HepG2 (cell line): ENCODE data around the gene PSMD1. TPM values are rescaled to one million over a fixed set of nuclear protein-coding genes. Genes with fewer than 3 reads are reported as not detected.
A peak's percentile ranks its signal among the peaks of the same experiment; 100 is the strongest.

Experiments used
- EP300 ChIP-seq, 3 experiments: sonication (generic) in 1 of 3; formaldehyde crosslinking in 1 of 3; IDR thresholded peaks; 2 replicates each; pipeline versions ENCODE4 v1.5.1 to v1.6.1; 2011 to 2020; ENCODE audit warnings: low read depth in 2 of 3, low read length in 2 of 3, borderline replicate concordance in 1 of 3, improper control_type of control experiment in 1 of 3, mild to moderate bottlenecking in 1 of 3, missing genetic modification reagents in 1 of 3, moderate library complexity in 1 of 3
- FOXK1 ChIP-seq: sonication (generic); formaldehyde crosslinking; IDR thresholded peaks from 2 replicates; pipeline ENCODE4 v1.4.0; 2020; ENCODE audit warnings: low read depth, missing genetic modification reagents, borderline replicate concordance
- HNRNPLL ChIP-seq: fragments of 200-400 bp; formaldehyde crosslinking; IDR thresholded peaks from 2 replicates; pipeline ENCODE4 v1.6.1; 2017; ENCODE audit warnings: mild to moderate bottlenecking, low read depth, low read length; ENCODE audit not compliant: poor library complexity, severe bottlenecking
- HOXA7 ChIP-seq: sonication (generic); formaldehyde crosslinking; IDR thresholded peaks from 2 replicates; pipeline ENCODE4 v1.8.1; 2022; ENCODE audit warnings: mild to moderate bottlenecking, missing genetic modification reagents, moderate library complexity
- IRX3 ChIP-seq: sonication (generic); formaldehyde crosslinking; IDR thresholded peaks from 2 replicates; pipeline ENCODE4 v1.8.1; 2023; ENCODE audit warnings: mild to moderate bottlenecking, low read depth, missing genetic modification reagents, borderline replicate concordance
- MAFF ChIP-seq: IDR thresholded peaks from 2 replicates; pipeline ENCODE4 v1.6.1; 2011; ENCODE audit warnings: low read depth, low read length, improper control_type of control experiment
- MBD4 ChIP-seq: IDR thresholded peaks from 2 replicates; pipeline ENCODE4 v1.6.1; 2012; ENCODE audit warnings: low read length, inconsistent platforms, borderline replicate concordance
- NBN ChIP-seq: fragments of 450-650 bp; conservative IDR thresholded peaks from 2 replicates; pipeline ENCODE4 v1.6.1; 2017
- RAD51 ChIP-seq: fragments of 450-650 bp; IDR thresholded peaks from 2 replicates; pipeline ENCODE4 v1.6.1; 2016; ENCODE audit warnings: borderline replicate concordance
- SMC3 ChIP-seq: IDR thresholded peaks from 2 replicates; pipeline ENCODE4 v1.6.1; 2011; ENCODE audit warnings: low read length, improper control_type of control experiment
- SNAI1 ChIP-seq: sonication (generic); formaldehyde crosslinking; IDR thresholded peaks from 2 replicates; pipeline ENCODE4 v1.5.0; 2020; ENCODE audit warnings: mild to moderate bottlenecking, missing genetic modification reagents, borderline replicate concordance
- TARDBP ChIP-seq: sonication (generic); formaldehyde crosslinking; IDR thresholded peaks from 2 replicates; pipeline ENCODE4 v1.8.0; 2022; ENCODE audit warnings: mild to moderate bottlenecking, missing genetic modification reagents
- TOPORS ChIP-seq: sonication (generic); formaldehyde crosslinking; IDR thresholded peaks from 2 replicates; pipeline ENCODE4 v1.8.0; 2023; ENCODE audit warnings: mild to moderate bottlenecking, missing genetic modification reagents
- ZFP90 ChIP-seq: sonication (generic); formaldehyde crosslinking; IDR thresholded peaks from 2 replicates; pipeline ENCODE4 v1.8.0; 2022; ENCODE audit warnings: missing genetic modification reagents, mild to moderate bottlenecking, inconsistent platforms, borderline replicate concordance
- ZNF121 ChIP-seq: sonication (generic); formaldehyde crosslinking; IDR thresholded peaks from 2 replicates; pipeline ENCODE4 v1.5.0; 2020; ENCODE audit warnings: mild to moderate bottlenecking, missing genetic modification reagents
- ZNF180 ChIP-seq: sonication (generic); formaldehyde crosslinking; IDR thresholded peaks from 2 replicates; pipeline ENCODE4 v1.4.0; 2020; ENCODE audit warnings: low read depth, missing genetic modification reagents, borderline replicate concordance
- ZNF546 ChIP-seq: sonication (generic); formaldehyde crosslinking; conservative IDR thresholded peaks from 2 replicates; pipeline ENCODE4 v1.8.1; 2023; ENCODE audit warnings: mild to moderate bottlenecking, missing genetic modification reagents
- ZNF549 ChIP-seq: sonication (generic); formaldehyde crosslinking; IDR thresholded peaks from 2 replicates; pipeline ENCODE4 v1.5.0; 2020; ENCODE audit warnings: missing genetic modification reagents
- ZNF788 ChIP-seq: sonication (generic); formaldehyde crosslinking; IDR thresholded peaks from 2 replicates; pipeline ENCODE4 v1.5.0; 2020; ENCODE audit warnings: mild to moderate bottlenecking, missing genetic modification reagents, borderline replicate concordance
- polyA plus RNA-seq, 8 experiments: library from polyadenylated mRNA; depleted of rRNA in 3 of 8; stranded (reverse) in 7 of 8; unstranded in 1 of 8; fragments of >200 nt; fragmentation: Illumina TruSeq in 4 of 8; extraction: Trizol in 4 of 8; gene quantifications; 2 replicates each; pipeline versions ENCODE4 v1.2.1 to v1.2.3, GENCODE V29; 2011 to 2016; ENCODE audit warnings: low read depth in 4 of 8, missing spikeins in 1 of 8, mixed read lengths in 1 of 8; ENCODE audit not compliant: insufficient read depth in 1 of 8
- total RNA-seq, 5 experiments: library from RNA; depleted of rRNA; stranded (reverse); fragments of >200 nt; fragmentation: Illumina TruSeq; extraction: Trizol; gene quantifications; 2 replicates each; pipeline ENCODE4 v1.2.3, GENCODE V29; 2016; ENCODE audit warnings: low read depth in 1 of 5
- TF ChIP-seq, protein P1 (sequence below): sonication (generic); formaldehyde crosslinking; IDR thresholded peaks from 2 replicates; pipeline ENCODE4 v1.5.1; 2020; ENCODE audit warnings: mild to moderate bottlenecking, missing genetic modification reagents, moderate library complexity
- TF ChIP-seq, protein P2 (sequence below): sonication (generic); formaldehyde crosslinking; IDR thresholded peaks from 2 replicates; pipeline ENCODE4 v1.4.0; 2020; ENCODE audit warnings: missing genetic modification reagents, borderline replicate concordance
- TF ChIP-seq, protein P3 (sequence below): sonication (generic); formaldehyde crosslinking; IDR thresholded peaks from 2 replicates; pipeline ENCODE4 v1.4.0; 2020; ENCODE audit warnings: mild to moderate bottlenecking, missing genetic modification reagents
- TF ChIP-seq, protein P4 (sequence below): sonication (generic); formaldehyde crosslinking; IDR thresholded peaks from 2 replicates; pipeline ENCODE4 v1.5.0; 2020; ENCODE audit warnings: mild to moderate bottlenecking, low read depth, missing genetic modification reagents, borderline replicate concordance

Gene PSMD1
- total and polyA plus RNA-seq, 2 of the 13 experiments (the other 11 are each of a cell fraction or from before 2014, with no cell fraction given) = 136 to 191 TPM

DNA sequence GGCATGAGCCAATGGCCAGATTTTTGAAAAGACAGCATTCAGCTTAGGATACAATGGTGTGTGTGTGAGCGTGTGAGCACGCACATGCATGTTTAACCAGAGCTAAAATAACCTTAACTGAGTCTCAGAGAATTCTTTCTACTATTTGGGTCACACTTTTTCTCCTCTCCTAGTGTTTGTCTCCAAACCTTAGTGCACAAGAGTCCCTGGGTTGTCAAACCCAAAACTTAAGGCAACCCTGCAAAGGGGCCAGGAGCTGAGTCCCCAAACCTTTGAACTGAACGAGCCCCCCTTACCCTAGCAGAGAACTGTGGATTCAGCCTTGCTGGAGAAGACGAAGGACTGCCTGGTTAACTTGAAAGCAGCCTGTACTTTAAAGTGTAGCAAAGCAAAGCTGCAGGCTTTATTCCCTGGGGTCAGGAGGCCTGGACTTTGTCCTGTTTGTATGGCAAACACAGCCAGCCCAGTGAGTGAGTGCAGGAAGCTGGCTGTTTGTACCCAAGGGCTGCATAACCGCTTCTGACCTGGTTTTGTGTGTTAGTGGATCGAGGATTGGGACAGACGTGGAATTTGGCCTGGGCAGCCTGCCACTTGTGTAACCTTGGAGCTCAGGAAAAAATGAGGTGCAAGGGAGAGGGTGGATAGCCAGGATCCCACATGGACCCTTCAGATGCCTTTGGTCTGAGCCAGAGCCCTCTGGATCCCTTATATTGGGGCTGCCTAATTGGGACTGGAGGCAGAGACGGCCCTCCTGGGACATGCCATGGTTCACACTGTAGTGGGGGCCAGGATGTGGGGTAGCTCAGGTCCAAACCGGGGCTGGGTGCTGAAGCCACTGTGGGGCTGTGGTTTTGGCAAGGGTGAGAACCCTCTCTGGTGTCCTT lies 6.4 kb upstream of the PSMD1 start (continued):
- TF ChIP-seq ZNF788 (CRISPR knock-in tag) (peak; percentile 99; the same call in 1 of the 2 replicates), SNAI1 (CRISPR knock-in tag) (peak; percentile 81; the same call in 1 of the 2 replicates), ZFP90 (CRISPR knock-in tag) (peak; percentile 98), NBN (no peak), SMC3 (peak; percentile 75; the same call in 1 of the 2 replicates), TOPORS (CRISPR knock-in tag) (peak; percentile 96), MBD4 (no peak), FOXK1 (peak; percentile 94; the same call in 1 of the 2 replicates), IRX3 (CRISPR knock-in tag) (peak; percentile 65), ZNF549 (CRISPR knock-in tag) (peak; percentile 90; the same call in 1 of the 2 replicates), ZNF546 (CRISPR knock-in tag) (peak; percentile 47; the same call in 1 of the 2 replicates), EP300 (IDR thresholded peaks at IDR 0.05; ENCODE audit: low read depth in 2 of 2, low read length in 2 of 2) (peak; percentile 89 to 99), EP300 (CRISPR knock-in tag; IDR thresholded peaks at IDR 0.05; ENCODE audit: borderline replicate concordance) (peak; percentile 98), RAD51 (no peak), HNRNPLL (no peak), HOXA7 (CRISPR knock-in tag) (no peak), ZNF121 (peak; percentile 85), TARDBP (CRISPR knock-in tag) (peak; percentile 99), ZNF180 (CRISPR knock-in tag) (no peak), MAFF (0 out of 2 replicates have a peak, but pooled peaks have one; percentile 55)
- TF ChIP-seq, protein P1, sequence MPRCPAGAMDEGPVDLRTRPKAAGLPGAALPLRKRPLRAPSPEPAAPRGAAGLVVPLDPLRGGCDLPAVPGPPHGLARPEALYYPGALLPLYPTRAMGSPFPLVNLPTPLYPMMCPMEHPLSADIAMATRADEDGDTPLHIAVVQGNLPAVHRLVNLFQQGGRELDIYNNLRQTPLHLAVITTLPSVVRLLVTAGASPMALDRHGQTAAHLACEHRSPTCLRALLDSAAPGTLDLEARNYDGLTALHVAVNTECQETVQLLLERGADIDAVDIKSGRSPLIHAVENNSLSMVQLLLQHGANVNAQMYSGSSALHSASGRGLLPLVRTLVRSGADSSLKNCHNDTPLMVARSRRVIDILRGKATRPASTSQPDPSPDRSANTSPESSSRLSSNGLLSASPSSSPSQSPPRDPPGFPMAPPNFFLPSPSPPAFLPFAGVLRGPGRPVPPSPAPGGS (CRISPR knock-in tag) = peak; percentile 65; the same call in 1 of the 2 replicates
- TF ChIP-seq, protein P2, sequence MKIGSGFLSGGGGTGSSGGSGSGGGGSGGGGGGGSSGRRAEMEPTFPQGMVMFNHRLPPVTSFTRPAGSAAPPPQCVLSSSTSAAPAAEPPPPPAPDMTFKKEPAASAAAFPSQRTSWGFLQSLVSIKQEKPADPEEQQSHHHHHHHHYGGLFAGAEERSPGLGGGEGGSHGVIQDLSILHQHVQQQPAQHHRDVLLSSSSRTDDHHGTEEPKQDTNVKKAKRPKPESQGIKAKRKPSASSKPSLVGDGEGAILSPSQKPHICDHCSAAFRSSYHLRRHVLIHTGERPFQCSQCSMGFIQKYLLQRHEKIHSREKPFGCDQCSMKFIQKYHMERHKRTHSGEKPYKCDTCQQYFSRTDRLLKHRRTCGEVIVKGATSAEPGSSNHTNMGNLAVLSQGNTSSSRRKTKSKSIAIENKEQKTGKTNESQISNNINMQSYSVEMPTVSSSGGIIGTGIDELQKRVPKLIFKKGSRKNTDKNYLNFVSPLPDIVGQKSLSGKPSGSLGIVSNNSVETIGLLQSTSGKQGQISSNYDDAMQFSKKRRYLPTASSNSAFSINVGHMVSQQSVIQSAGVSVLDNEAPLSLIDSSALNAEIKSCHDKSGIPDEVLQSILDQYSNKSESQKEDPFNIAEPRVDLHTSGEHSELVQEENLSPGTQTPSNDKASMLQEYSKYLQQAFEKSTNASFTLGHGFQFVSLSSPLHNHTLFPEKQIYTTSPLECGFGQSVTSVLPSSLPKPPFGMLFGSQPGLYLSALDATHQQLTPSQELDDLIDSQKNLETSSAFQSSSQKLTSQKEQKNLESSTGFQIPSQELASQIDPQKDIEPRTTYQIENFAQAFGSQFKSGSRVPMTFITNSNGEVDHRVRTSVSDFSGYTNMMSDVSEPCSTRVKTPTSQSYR = peak; percentile 82; the same call in 1 of the 2 replicates
- TF ChIP-seq, protein P3, sequence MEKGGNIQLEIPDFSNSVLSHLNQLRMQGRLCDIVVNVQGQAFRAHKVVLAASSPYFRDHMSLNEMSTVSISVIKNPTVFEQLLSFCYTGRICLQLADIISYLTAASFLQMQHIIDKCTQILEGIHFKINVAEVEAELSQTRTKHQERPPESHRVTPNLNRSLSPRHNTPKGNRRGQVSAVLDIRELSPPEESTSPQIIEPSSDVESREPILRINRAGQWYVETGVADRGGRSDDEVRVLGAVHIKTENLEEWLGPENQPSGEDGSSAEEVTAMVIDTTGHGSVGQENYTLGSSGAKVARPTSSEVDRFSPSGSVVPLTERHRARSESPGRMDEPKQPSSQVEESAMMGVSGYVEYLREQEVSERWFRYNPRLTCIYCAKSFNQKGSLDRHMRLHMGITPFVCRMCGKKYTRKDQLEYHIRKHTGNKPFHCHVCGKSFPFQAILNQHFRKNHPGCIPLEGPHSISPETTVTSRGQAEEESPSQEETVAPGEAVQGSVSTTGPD = peak; percentile 93
- TF ChIP-seq, protein P4, sequence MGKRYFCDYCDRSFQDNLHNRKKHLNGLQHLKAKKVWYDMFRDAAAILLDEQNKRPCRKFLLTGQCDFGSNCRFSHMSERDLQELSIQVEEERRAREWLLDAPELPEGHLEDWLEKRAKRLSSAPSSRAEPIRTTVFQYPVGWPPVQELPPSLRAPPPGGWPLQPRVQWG (CRISPR knock-in tag) = no peak
